Activated naive CD4-positive, alpha-beta T cell treated with anti-CD3 and anti-CD28 coated beads, Interleukin-2, amount 50 U/mL, for 72 hours (primary cell): ENCODE data around the gene CD244. TPM values are rescaled to one million over a fixed set of nuclear protein-coding genes. Genes with fewer than 3 reads are reported as not detected.
A peak's percentile ranks its signal among the peaks of the same experiment; 100 is the strongest.

ENCODE experiments used
- ATAC-seq, 2 donors: fragments of 150-1000 bp; cut with Tn5 transposase; 2 replicates each; pipeline ENCODE4 v1.10.0; 2021; ENCODE audit warnings: mild to moderate bottlenecking in 2 of 2, moderate library complexity in 2 of 2
- DNase-seq, 2 donors: peaks; one replicate each; pipeline ENCODE4 v3.0.0; 2021 to 2022; ENCODE audit warnings: low spot score in 2 of 2
- H3K27ac Mint-ChIP-seq, 2 donors: one replicate each; pipeline ENCODE4 v1.8.0; 2022; ENCODE audit warnings: mild to moderate bottlenecking in 2 of 2, mixed read lengths in 2 of 2
- H3K36me3 Mint-ChIP-seq, 2 donors: one replicate each; pipeline ENCODE4 v1.8.0; 2022; ENCODE audit warnings: mixed read lengths in 2 of 2
- H3K9me3 Mint-ChIP-seq, 2 donors: one replicate each; pipeline ENCODE4 v1.8.0; 2022; ENCODE audit warnings: mixed read lengths in 2 of 2
- total RNA-seq, 2 donors: library from RNA; stranded (reverse); gene quantifications; one replicate each; pipeline ENCODE4 v1.2.3, GENCODE V29; 2022

CD244 gene
- total RNA-seq, 2 donors from 2014 or later: 0.36 TPM; not detected in 1

GRCh38 chr1:160807738-160808137 is 54.9 kb downstream of the CD244 start:
- Mint-ChIP-seq H3K9me3 (peaks cover 0 to 24% of the 10 kb centered on the region in 2 donors), H3K27ac (peak overlapping the region in 1 of 2 donors; percentile 87), H3K36me3 (peaks cover 6 to 46% of the 10 kb centered on the region in 2 donors)
- DNase-seq (no peak), ATAC-seq (no peak)

GRCh38 chr1:160807247-160807646 is 55.4 kb downstream of the CD244 start:
- peaks cover 6 to 50% of the 10 kb centered on the region in 2 donors for H3K36me3 Mint-ChIP-seq
- peak overlapping the region; percentile 8 to 87 for H3K27ac Mint-ChIP-seq
- ATAC-seq (peak in 1 of 2 donors; percentile 66), DNase-seq (no peak)
- H3K9me3 Mint-ChIP-seq: peaks cover 0 to 25% of the 10 kb centered on the region in 2 donors

GRCh38 chr1:160806784-160807183 is 55.9 kb downstream of the CD244 start:
- DNase-seq (no peak), ATAC-seq (no peak)
- Mint-ChIP-seq H3K9me3 (peaks cover 0 to 20% of the 10 kb centered on the region in 2 donors), H3K27ac (peak overlapping the region; percentile 8 to 87), H3K36me3 (peaks cover 6 to 47% of the 10 kb centered on the region in 2 donors)

- peak overlapping the region; percentile 70 to 87 for H3K27ac Mint-ChIP-seq
- DNase-seq (no peak), ATAC-seq (peak; percentile 71 to 76)
- peaks cover 0 to 20% of the 10 kb centered on the region in 2 donors for H3K9me3 Mint-ChIP-seq
- H3K36me3 Mint-ChIP-seq: peaks cover 6 to 41% of the 10 kb centered on the region in 2 donors
Measured at GRCh38 chr1:160806109-160806665, 56.5 kb downstream of the CD244 start.

- DNase-seq (no peak), ATAC-seq (no peak)
- Mint-ChIP-seq H3K36me3 (peaks cover 6 to 33% of the 10 kb centered on the region in 2 donors), H3K27ac (peak overlapping the region in 1 of 2 donors; percentile 88), H3K9me3 (peaks cover 0 to 16% of the 10 kb centered on the region in 2 donors)
Measured at GRCh38 chr1:160801836-160802580, 60.7 kb downstream of the CD244 start.

- Mint-ChIP-seq H3K27ac (peak overlapping the region; percentile 88 to 92), H3K9me3 (peaks cover 0 to 8% of the 10 kb centered on the region in 2 donors), H3K36me3 (peaks cover 0 to 23% of the 10 kb centered on the region in 2 donors)
- ATAC-seq (peak in 1 of 2 donors; percentile 9), DNase-seq (no peak)
Measured at GRCh38 chr1:160800645-160801408, 61.9 kb downstream of the CD244 start.

GRCh38 chr1:160800142-160800541 is 62.5 kb downstream of the CD244 start:
- Mint-ChIP-seq H3K9me3 (peaks cover 0 to 10% of the 10 kb centered on the region in 2 donors), H3K27ac (peak overlapping the region; percentile 88 to 92), H3K36me3 (peaks cover 0 to 24% of the 10 kb centered on the region in 2 donors)
- peak in 1 of 2 donors; percentile 3 for ATAC-seq
- DNase-seq: no peak

GRCh38 chr1:160799641-160800040 is 63.0 kb downstream of the CD244 start:
- peak overlapping the region; percentile 88 to 92 for H3K27ac Mint-ChIP-seq
- no peak for DNase-seq
- H3K9me3 Mint-ChIP-seq: peaks cover 0 to 10% of the 10 kb centered on the region in 2 donors
- ATAC-seq: no peak
- peaks cover 0 to 19% of the 10 kb centered on the region in 2 donors for H3K36me3 Mint-ChIP-seq

GRCh38 chr1:160798439-160798838 is 64.2 kb downstream of the CD244 start:
- peaks cover 0 to 14% of the 10 kb centered on the region in 2 donors for H3K36me3 Mint-ChIP-seq
- ATAC-seq (no peak), DNase-seq (no peak)
- peaks cover 0 to 10% of the 10 kb centered on the region in 2 donors for H3K9me3 Mint-ChIP-seq
- peak overlapping the region; percentile 88 to 92 for H3K27ac Mint-ChIP-seq

- DNase-seq (peak in 1 of 2 donors; percentile 53), ATAC-seq (peak; percentile 19 to 63)
- H3K27ac Mint-ChIP-seq: peak overlapping the region; percentile 88 to 92
- H3K36me3 Mint-ChIP-seq: peaks cover 0 to 14% of the 10 kb centered on the region in 2 donors
- peaks cover 0 to 10% of the 10 kb centered on the region in 2 donors for H3K9me3 Mint-ChIP-seq
Measured at GRCh38 chr1:160797861-160798273, 64.8 kb downstream of the CD244 start.

- Mint-ChIP-seq H3K36me3 (peaks cover 0 to 8% of the 10 kb centered on the region in 2 donors), H3K9me3 (peaks cover 0 to 7% of the 10 kb centered on the region in 2 donors), H3K27ac (peak overlapping the region; percentile 88 to 91)
- DNase-seq (no peak), ATAC-seq (no peak)
Measured at GRCh38 chr1:160797271-160797709, 65.4 kb downstream of the CD244 start.

GRCh38 chr1:160795951-160796383 is 66.7 kb downstream of the CD244 start, which contains the start of gene LY9:
Gene LY9 (plus strand): TSS chr1:160796174. CDS start chr1:160796188, 14 bp downstream.
- peak; percentile 89 to 93 for ATAC-seq
- Mint-ChIP-seq H3K9me3 (peaks cover 0 to 7% of the 10 kb centered on the region in 2 donors), H3K36me3 (peaks cover 0 to 8% of the 10 kb centered on the region in 2 donors), H3K27ac (peak within 1 kb of the TSS; percentile 88 to 91)
- peak; percentile 62 to 82 for DNase-seq

GRCh38 chr1:160794376-160794775 is 68.3 kb downstream of the CD244 start:
- no peak for DNase-seq
- ATAC-seq: no peak
- Mint-ChIP-seq H3K27ac (no peak overlapping the region), H3K9me3 (peaks cover 0 to 7% of the 10 kb centered on the region in 2 donors), H3K36me3 (peaks cover 0 to 8% of the 10 kb centered on the region in 2 donors)

- peak in 1 of 2 donors; percentile 61 for ATAC-seq
- H3K36me3 Mint-ChIP-seq: no peaks in the 10 kb centered on the region
- DNase-seq: no peak
- no peaks in the 10 kb centered on the region for H3K9me3 Mint-ChIP-seq
- H3K27ac Mint-ChIP-seq: no peak overlapping the region
Measured at GRCh38 chr1:160789702-160790611, 72.7 kb downstream of the CD244 start.

- ATAC-seq (peak in 1 of 2 donors; percentile 16), DNase-seq (no peak)
- Mint-ChIP-seq H3K9me3 (no peaks in the 10 kb centered on the region), H3K36me3 (no peaks in the 10 kb centered on the region), H3K27ac (no peak overlapping the region)
Measured at GRCh38 chr1:160789051-160789701, 73.5 kb downstream of the CD244 start.
